ENCODE results near the gene FXYD5.

FXYD5 gene

DNA sequence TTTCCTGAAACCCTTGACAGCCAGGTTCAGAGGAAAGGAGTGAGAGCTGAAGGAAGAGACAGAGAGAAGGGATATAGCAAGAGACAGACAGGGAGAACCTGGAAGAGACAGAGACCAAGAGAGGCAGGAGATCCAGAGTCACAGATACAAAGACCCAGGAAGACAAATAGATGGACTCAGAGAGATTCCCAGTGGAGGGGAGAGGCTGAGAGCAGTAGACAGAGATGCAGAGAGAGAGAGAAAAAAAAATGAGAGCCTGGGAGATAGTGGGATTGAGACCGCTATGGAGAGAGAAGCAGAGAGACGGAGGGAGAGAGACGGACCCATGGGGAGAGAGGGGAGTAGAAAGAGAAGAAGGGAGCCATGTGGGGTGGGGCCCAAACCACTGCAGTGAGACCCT, 10.7 kb upstream of the FXYD5 start:
- TF ChIP-seq, protein P1, sequence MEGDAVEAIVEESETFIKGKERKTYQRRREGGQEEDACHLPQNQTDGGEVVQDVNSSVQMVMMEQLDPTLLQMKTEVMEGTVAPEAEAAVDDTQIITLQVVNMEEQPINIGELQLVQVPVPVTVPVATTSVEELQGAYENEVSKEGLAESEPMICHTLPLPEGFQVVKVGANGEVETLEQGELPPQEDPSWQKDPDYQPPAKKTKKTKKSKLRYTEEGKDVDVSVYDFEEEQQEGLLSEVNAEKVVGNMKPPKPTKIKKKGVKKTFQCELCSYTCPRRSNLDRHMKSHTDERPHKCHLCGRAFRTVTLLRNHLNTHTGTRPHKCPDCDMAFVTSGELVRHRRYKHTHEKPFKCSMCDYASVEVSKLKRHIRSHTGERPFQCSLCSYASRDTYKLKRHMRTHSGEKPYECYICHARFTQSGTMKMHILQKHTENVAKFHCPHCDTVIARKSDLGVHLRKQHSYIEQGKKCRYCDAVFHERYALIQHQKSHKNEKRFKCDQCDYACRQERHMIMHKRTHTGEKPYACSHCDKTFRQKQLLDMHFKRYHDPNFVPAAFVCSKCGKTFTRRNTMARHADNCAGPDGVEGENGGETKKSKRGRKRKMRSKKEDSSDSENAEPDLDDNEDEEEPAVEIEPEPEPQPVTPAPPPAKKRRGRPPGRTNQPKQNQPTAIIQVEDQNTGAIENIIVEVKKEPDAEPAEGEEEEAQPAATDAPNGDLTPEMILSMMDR (IDR thresholded peaks at IDR 0.05): no peak
- Histone ChIP-seq H3K27ac (no peak overlapping the region), H3K4me3 (no peak overlapping the region)
- DNase-seq (ENCODE audit: low spot score): no peak

DNA sequence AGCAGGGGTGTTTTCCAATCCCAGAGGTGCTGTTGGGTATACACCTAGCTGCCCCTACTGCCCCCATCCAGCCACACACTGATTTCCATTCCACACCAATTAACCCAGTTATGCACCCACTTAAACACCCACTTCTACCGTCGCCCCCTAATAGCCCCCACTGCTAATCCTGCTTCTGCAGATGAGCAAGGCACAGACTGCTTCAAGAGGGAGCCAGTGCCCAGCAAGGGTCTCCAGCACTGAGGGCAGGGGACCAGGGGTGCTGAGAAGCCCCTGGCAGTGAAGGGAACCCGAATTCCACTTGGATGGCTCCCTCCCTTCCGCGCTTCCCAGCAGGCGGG, 10.3 kb upstream of the FXYD5 start:
- Histone ChIP-seq H3K4me3 (no peak overlapping the region), H3K27ac (no peak overlapping the region)
- DNase-seq (ENCODE audit: low spot score): no peak
- TF ChIP-seq, protein P1 (IDR thresholded peaks at IDR 0.05): no peak

DNA sequence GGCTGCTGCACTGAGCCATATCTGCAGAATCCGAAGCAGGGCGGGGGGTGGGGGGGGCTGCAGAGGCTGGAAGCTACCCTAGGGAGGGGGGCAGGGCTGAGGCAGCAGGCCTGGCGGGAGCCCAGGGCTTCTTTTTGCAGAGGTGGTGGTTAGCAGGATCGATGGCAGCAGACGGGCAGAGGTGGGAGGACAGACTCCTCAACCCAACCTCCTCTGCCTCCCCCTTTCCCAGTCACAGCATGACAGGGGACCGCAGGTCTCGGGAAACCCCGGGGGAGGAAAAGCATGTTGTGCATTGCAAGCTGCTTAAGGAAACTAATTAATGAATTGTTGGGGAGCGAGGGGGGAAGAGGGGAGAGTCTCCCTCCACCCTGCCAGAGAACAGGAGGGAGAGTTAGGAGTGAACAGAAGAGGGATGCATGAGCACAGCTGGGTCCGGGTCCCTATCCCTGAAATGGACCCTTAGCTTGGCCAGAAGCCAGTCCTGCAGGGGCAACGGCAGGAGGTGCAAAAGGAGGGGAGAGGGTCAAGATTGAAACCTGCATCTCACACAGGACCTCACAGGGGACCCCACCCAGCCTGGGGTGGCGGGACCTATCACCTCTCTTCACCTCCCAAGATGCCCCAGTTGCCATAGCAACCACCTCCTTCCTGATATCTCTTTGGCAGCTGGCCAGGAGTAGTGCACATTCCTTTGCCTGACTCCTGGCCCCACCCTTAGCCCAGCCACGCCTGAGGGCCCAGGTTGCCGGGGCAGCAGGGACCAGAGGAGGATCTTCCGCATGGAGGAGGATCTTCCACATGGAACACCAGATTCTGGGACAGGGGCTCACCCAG, 9.7 kb upstream of the FXYD5 start:
- DNase-seq (ENCODE audit: low spot score): no peak
- Histone ChIP-seq H3K27ac (no peak overlapping the region), H3K4me3 (no peak overlapping the region)
- TF ChIP-seq, protein P1 (IDR thresholded peaks at IDR 0.05): no peak

DNA sequence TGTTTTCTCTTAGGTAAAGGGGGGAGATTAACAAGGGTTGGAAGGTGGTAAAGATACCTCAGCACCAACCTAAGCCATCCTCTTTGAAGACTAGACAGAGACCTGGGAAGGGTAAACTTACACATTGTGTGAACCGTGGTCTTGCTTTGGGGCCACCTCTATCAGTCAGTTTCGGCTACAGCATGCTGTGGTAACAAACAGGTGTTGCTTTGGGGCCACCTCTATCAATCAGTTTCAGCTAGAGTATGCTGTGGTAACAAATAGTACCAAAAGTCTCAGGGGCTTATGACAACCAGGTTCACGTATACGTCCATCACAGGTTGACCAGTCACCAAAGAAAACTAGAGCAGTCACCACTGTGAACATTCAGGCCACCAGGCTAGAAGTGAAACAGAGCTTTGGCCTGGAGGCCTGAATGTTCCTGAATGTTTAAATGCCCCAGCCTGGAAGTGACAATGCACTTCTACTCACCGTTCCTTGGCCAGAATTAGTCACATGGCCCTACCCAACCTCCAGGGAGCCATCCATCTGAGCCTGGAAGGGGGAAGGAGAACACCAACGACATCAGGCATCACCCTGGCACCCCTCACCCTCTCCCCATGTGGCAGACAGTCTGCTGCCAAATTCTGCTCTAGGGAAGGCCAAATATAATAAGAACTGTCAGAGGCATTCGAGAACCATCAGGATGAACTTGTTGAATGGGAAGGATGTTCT, 7.6 kb upstream of the FXYD5 start:
- Histone ChIP-seq H3K27ac (no peak overlapping the region), H3K4me3 (no peak overlapping the region)
- no peak for DNase-seq (ENCODE audit: low spot score)
- TF ChIP-seq, protein P1 (IDR thresholded peaks at IDR 0.05): no peak

DNA sequence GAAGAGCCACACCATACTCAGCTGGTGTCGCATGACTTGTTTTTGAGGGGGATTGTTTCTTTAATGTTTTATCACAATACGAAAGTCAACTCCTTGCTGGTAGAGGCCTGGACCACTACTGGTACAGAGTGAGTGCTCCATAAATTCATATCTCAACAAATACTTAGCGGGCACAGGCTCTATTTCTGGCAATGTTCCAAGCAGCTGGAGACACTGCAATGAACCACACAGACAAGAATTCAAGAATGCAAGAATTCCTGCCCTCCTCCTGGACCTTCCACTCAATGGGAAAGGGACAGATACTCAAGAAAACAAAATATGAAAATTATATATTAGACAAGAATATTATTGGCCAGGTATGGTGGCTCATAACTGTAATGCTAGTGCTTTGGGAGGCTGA, 5.1 kb upstream of the FXYD5 start:
- TF ChIP-seq, protein P1 (IDR thresholded peaks at IDR 0.05): no peak
- no peak for DNase-seq (ENCODE audit: low spot score)
- Histone ChIP-seq H3K27ac (no peak overlapping the region), H3K4me3 (no peak overlapping the region)

DNA sequence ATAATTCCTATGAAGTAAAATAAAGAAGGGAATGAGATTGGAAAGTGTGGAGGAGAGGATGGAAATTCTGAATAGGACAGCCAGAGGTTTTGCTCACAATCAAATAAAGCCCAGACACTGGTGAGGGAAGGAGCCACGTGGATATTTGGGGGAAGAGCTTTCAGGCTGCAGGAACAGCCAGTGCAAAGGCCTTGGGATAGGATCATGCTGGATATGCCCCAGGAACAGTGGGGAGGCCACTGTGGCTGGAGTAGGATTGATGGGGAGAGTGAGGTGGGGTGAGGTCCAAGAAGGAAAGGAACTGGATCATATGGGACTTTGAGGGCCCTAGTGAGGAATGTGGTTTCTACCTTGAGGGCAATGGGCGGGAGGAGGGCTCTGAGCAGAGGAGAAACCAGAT, 4.1 kb upstream of the FXYD5 start:
- DNase-seq (ENCODE audit: low spot score): no peak
- TF ChIP-seq, protein P1 (IDR thresholded peaks at IDR 0.05): no peak

More for the DNA sequence above, 4.1 kb upstream of the FXYD5 start:
- Histone ChIP-seq H3K27ac (no peak overlapping the region), H3K4me3 (no peak overlapping the region)

All from coronary artery (tissue), 2 donors.